ENCODE results near the gene CSAD. TPM values are rescaled to one million over a fixed set of nuclear protein-coding genes. Genes with fewer than 3 reads are reported as not detected.

Gene CSAD
- total and polyA plus RNA-seq, 2 experiments from 2014 or later: 3.2 to 7.1 TPM

- TF ChIP-seq POLR2AphosphoS5 (IDR thresholded peaks at IDR 0.05; ENCODE audit: low read depth): no peak
- TF ChIP-seq NANOG (IDR thresholded peaks at IDR 0.05; ENCODE audit: borderline replicate concordance): no peak
- no peak for TF ChIP-seq JUNB (IDR thresholded peaks at IDR 0.05; ENCODE audit: unreplicated experiment)
- no peak for TF ChIP-seq CREB1 (CRISPR knock-in tag; IDR thresholded peaks at IDR 0.05; ENCODE audit: low read depth)
These were observed 61.9 kb downstream of the CSAD start (continued) for GRCh38 chr12:53118751-53119300.

DNA sequence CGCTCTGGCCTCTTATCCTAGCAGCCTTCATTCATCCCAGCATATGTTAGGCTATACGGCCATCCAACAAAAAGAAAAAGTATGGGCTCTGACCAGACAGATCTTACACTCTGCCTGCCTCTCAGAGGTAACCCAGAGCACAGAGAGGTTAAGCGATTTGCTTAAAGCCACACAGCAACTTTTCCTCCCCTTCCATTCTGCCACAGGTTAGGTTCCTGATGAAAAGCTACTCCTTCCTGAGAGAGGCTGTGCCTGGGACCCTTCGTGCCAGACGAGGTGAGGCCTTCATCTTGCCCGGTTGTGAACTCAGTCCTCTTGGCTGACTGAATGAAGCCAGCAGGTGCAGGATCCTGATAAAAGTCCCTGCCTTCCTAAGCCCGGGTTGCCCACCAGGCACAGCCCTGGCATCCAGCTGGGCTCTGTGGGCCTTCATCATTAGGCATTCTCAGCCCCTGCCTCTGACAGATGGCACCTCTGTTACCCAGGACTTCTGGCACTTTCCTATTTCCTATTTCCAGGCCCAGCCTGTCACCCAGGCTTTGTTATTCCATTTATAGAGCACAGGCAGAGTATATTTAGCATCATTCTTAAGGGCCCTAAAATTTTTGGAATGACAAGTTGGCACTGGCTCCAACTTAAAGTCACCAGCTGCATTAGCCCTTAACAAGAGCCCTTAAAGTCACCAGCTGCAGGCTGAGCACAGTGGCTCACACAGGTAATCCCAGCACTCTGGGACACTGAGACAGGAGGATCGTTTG is 64.7 kb downstream of the CSAD start:
- 0 out of 2 replicates have a peak, but pooled peaks cover 4% of the 10 kb centered on the region for H3F3A ChIP-seq (replicated peaks; ENCODE audit: low read depth)
- Mint-ChIP-seq H3K4me1 (no peaks in the 10 kb centered on the region; the same call in 2 of the 3 replicates), H3K36me3 (ENCODE audit: low read depth) (no peaks in the 10 kb centered on the region), H3K27me3 (ENCODE audit: insufficient read depth, low read depth, poor library complexity) (peaks cover 7% of the 10 kb centered on the region), H3K9me3 (peaks cover 3% of the 10 kb centered on the region; the same call in 2 of the 3 replicates), H3K27ac (no peak overlapping the region), H3K4me3 (no peak overlapping the region)
- 0 out of 2 replicates have a peak overlapping the region, but pooled peaks have one; percentile 49 for H3K4me2 ChIP-seq
- peak overlapping the region; percentile 82 for H2AFZ ChIP-seq
- H3K4me3 ChIP-seq: no peak overlapping the region
- DNase-seq (ENCODE audit: low spot score) (no peak), ATAC-seq (no peak)
- H3K27me3 ChIP-seq (ENCODE audit: insufficient read depth): no peaks in the 10 kb centered on the region
- H3K9me2 ChIP-seq (ENCODE audit: insufficient read depth): peaks cover 3% of the 10 kb centered on the region; the same call in 1 of the 2 replicates
- no peak for TF ChIP-seq JUNB (IDR thresholded peaks at IDR 0.05; ENCODE audit: unreplicated experiment)
- TF ChIP-seq ZNF331 (CRISPR knock-in tag; IDR thresholded peaks at IDR 0.05; ENCODE audit: low read depth): no peak
- no peak for TF ChIP-seq ZNF462 (CRISPR knock-in tag; IDR thresholded peaks at IDR 0.05)
- TF ChIP-seq, protein P1, sequence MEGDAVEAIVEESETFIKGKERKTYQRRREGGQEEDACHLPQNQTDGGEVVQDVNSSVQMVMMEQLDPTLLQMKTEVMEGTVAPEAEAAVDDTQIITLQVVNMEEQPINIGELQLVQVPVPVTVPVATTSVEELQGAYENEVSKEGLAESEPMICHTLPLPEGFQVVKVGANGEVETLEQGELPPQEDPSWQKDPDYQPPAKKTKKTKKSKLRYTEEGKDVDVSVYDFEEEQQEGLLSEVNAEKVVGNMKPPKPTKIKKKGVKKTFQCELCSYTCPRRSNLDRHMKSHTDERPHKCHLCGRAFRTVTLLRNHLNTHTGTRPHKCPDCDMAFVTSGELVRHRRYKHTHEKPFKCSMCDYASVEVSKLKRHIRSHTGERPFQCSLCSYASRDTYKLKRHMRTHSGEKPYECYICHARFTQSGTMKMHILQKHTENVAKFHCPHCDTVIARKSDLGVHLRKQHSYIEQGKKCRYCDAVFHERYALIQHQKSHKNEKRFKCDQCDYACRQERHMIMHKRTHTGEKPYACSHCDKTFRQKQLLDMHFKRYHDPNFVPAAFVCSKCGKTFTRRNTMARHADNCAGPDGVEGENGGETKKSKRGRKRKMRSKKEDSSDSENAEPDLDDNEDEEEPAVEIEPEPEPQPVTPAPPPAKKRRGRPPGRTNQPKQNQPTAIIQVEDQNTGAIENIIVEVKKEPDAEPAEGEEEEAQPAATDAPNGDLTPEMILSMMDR (conservative IDR thresholded peaks at IDR 0.05; ENCODE audit: low read depth in 2 of 2): no peak
- TF ChIP-seq, protein P2, sequence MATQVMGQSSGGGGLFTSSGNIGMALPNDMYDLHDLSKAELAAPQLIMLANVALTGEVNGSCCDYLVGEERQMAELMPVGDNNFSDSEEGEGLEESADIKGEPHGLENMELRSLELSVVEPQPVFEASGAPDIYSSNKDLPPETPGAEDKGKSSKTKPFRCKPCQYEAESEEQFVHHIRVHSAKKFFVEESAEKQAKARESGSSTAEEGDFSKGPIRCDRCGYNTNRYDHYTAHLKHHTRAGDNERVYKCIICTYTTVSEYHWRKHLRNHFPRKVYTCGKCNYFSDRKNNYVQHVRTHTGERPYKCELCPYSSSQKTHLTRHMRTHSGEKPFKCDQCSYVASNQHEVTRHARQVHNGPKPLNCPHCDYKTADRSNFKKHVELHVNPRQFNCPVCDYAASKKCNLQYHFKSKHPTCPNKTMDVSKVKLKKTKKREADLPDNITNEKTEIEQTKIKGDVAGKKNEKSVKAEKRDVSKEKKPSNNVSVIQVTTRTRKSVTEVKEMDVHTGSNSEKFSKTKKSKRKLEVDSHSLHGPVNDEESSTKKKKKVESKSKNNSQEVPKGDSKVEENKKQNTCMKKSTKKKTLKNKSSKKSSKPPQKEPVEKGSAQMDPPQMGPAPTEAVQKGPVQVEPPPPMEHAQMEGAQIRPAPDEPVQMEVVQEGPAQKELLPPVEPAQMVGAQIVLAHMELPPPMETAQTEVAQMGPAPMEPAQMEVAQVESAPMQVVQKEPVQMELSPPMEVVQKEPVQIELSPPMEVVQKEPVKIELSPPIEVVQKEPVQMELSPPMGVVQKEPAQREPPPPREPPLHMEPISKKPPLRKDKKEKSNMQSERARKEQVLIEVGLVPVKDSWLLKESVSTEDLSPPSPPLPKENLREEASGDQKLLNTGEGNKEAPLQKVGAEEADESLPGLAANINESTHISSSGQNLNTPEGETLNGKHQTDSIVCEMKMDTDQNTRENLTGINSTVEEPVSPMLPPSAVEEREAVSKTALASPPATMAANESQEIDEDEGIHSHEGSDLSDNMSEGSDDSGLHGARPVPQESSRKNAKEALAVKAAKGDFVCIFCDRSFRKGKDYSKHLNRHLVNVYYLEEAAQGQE (IDR thresholded peaks at IDR 0.05; ENCODE audit: unreplicated experiment): no peak
- no peak for TF ChIP-seq STAT1 (IDR thresholded peaks at IDR 0.05; ENCODE audit: unreplicated experiment)
- no peaks in the 10 kb centered on the region for H3K4me1 ChIP-seq (ENCODE audit: insufficient read depth)
- H3K36me3 ChIP-seq (ENCODE audit: insufficient read depth): no peaks in the 10 kb centered on the region
- no peaks in the 10 kb centered on the region for H4K20me1 ChIP-seq (replicated peaks; ENCODE audit: insufficient read depth)
- H3K27ac ChIP-seq (ENCODE audit: low read depth): no peak overlapping the region
- H3K79me2 ChIP-seq (replicated peaks; ENCODE audit: insufficient read depth): no peaks in the 10 kb centered on the region
